ENCODE results near the gene ADAM21.
"Not testable (repeated sequence)": the region's sequence is repeated elsewhere in the genome, so short reads cannot be mapped to it uniquely, and the experiment has no call there.

Gene ADAM21

GRCh38 chr14:70477356-70478105 lies 25.6 kb downstream of the ADAM21 start:
- DNase-seq (ENCODE audit: low spot score), result not testable (repeated sequence)

- DNase-seq (ENCODE audit: low spot score), result no peak
These were observed 37.7 kb downstream of the ADAM21 start for GRCh38 chr14:70489579-70490200.

- no peak for DNase-seq (ENCODE audit: low spot score)
These were observed 46.2 kb downstream of the ADAM21 start for GRCh38 chr14:70498191-70498590.
